Measurements from ENCODE around the gene TRPM1.

The TRPM1 gene

DNA sequence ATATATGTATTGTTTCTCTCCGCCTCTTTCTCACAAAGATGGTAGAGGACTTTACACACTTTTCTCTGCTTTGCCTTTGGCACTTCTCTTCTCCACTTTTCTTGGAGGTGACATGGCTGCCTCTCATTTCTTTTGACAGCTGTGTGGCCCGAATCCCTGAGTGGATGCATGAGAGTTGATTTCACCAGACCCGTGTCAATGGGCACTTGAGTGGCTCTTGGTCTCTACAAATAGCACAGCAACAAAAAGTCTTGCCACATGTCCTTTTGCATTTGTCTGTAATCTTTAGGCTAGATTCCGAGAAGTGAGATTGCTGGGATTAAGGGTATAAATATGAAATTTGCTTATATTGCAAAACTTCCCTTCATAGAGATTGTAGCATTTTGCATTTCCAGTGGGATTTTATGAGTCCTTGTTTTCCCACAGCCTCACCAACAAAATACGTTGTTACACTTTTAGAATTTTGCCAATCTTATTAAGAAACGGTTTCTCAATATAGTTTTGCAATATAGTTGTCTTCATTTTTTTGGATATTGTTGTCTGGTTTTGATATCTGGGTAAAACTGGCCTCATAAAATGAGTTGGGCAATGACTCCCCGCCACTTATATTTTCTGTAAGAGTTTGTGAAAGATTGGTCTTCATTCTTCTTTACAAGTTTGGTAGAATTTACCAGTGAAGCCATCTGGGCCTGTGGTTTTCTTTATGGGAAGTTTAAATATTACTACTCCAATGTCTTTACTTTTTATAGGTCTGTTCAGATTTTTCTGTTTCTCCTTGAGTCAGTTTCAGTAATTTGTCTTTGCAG is 5.2 kb upstream of the TRPM1 start:
- TF ChIP-seq LEF1 (IDR thresholded peaks at IDR 0.05; ENCODE audit: borderline replicate concordance) (no peak), SP1 (IDR thresholded peaks at IDR 0.05) (no peak), CTBP1 (IDR thresholded peaks at IDR 0.05; ENCODE audit: borderline replicate concordance) (no peak), ZNF384 (IDR thresholded peaks at IDR 0.05) (no peak), FOXA1 (IDR thresholded peaks at IDR 0.05) (no peak), HDGF (IDR thresholded peaks at IDR 0.05; ENCODE audit: borderline replicate concordance) (no peak), FOXM1 (IDR thresholded peaks at IDR 0.05; ENCODE audit: borderline replicate concordance) (no peak), BHLHE40 (IDR thresholded peaks at IDR 0.05; ENCODE audit: borderline replicate concordance) (no peak), NFRKB (IDR thresholded peaks at IDR 0.05) (no peak), ARNT (IDR thresholded peaks at IDR 0.05) (no peak), SUZ12 (IDR thresholded peaks at IDR 0.05) (no peak)
- POLR2A ChIA-PET, result no interaction called here
- no peak for DNase-seq (ENCODE audit: extremely low spot score)
- CTCF ChIA-PET, result no interaction called here

DNA sequence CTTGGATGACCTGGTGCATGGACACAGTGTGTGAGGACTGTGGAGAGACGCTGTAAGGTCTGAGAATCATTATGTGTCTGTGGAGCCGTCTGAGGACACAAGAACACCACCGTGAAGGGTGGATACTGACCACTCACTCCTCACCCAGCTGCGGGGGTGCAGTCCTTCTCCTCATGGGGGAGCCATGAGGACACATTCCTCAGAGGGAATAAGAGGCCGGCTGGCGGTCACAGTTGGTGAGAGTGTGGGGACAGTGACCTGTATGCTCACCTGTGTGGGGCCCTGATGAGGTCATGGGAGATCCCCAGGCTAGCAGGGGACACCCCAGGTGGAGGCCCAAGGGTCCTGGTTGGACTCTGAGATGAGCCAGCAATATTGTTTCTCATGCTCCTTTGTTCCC is 2.5 kb upstream of the TRPM1 start:
- CTCF ChIA-PET, result no interaction called here
- POLR2A ChIA-PET, result no interaction called here
- DNase-seq (ENCODE audit: extremely low spot score), result no peak
- TF ChIP-seq LEF1 (IDR thresholded peaks at IDR 0.05; ENCODE audit: borderline replicate concordance) (no peak), ZNF384 (IDR thresholded peaks at IDR 0.05) (no peak), BHLHE40 (IDR thresholded peaks at IDR 0.05; ENCODE audit: borderline replicate concordance) (no peak), ELF4 (IDR thresholded peaks at IDR 0.05) (no peak)

DNA sequence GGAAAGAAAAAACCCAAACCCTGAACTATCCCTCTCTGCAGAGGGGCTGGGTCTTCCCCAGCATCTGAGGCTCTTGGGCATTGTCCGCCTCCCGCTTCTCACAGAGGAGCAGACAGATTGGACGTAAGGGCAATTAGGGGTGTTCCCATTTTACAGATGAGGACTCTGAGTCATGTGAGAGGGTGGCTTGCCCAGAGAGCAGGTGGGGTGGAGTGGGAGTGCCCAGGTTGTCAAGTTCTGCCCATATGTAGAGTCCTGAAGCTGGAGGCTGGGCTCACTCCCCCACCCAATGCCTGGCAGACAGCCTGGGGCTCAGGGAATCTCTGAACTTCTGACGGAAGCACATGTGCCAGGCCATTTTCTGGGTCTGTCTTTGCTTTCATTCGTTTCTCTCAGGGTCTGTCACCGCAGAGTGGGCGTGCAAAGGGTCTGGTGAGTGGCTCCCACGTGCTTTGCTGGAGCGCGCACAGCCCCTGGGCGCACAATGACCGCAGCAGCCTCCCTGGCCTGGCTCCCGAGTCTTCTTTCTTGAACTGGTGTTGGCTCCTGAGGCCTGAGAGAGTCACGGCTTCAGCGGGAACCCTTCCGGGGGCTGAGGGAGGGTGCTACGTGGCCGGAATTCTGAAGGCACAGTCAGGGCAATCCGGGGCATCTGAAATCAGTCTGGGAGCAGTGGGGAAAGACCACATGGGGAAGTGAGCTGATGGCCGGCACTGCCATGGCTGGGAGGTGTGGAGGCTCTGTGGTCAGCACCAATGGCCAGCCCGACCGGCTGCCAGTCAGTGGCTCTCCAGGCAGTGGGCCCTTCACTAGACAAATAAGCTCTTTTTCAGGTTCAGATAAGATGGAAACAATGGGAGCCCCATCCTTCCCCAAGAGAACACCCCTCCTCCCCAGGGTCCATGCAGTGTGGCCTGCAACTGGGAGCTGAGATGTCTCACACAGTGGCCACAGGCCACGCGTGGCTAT is 1.1 kb upstream of the TRPM1 start:
- TF ChIP-seq, protein P1, sequence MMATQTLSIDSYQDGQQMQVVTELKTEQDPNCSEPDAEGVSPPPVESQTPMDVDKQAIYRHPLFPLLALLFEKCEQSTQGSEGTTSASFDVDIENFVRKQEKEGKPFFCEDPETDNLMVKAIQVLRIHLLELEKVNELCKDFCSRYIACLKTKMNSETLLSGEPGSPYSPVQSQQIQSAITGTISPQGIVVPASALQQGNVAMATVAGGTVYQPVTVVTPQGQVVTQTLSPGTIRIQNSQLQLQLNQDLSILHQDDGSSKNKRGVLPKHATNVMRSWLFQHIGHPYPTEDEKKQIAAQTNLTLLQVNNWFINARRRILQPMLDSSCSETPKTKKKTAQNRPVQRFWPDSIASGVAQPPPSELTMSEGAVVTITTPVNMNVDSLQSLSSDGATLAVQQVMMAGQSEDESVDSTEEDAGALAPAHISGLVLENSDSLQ (IDR thresholded peaks at IDR 0.05), result no peak
- no peak for TF ChIP-seq ARNT (IDR thresholded peaks at IDR 0.05)
- no peak for TF ChIP-seq ZNF384 (IDR thresholded peaks at IDR 0.05)
- TF ChIP-seq ELF4 (IDR thresholded peaks at IDR 0.05), result no peak
- no peak for TF ChIP-seq SUZ12 (IDR thresholded peaks at IDR 0.05)
- TF ChIP-seq TARDBP (IDR thresholded peaks at IDR 0.05), result no peak
- no peak for TF ChIP-seq LEF1 (IDR thresholded peaks at IDR 0.05; ENCODE audit: borderline replicate concordance)
- no peak for TF ChIP-seq FOXM1 (IDR thresholded peaks at IDR 0.05; ENCODE audit: borderline replicate concordance)
- no peak for TF ChIP-seq L3MBTL2 (conservative IDR thresholded peaks at IDR 0.05)
- no peak for TF ChIP-seq FOXA1 (IDR thresholded peaks at IDR 0.05)
- TF ChIP-seq FOXK2 (IDR thresholded peaks at IDR 0.05), result no peak
- CTCF ChIA-PET, result interaction anchor here (1.2 kb wide), 1 partner anchor 25 kb away, joined by 3 read pairs; no protein-coding TSS in a partner anchor
- no peak for DNase-seq (ENCODE audit: extremely low spot score)
- POLR2A ChIA-PET, result no interaction called here

DNA sequence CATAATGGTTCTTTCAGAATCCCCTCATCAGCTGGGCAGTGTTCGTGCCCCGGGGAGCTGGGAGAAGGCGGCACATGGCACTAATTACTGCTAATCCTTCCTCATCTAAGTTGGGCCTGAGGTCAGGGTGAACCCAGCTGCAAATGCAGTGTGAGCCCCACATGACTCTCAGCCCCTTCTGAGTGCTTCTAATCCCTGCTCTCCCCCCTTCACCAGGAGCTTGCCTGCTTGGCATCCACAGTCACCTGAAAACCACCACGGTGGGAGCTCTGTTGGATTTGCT is 455 bp upstream of the TRPM1 start:
- ChIA-PET CTCF (interaction anchor here (1.1 kb wide), 1 partner anchor 10 kb away, joined by 3 read pairs; no protein-coding TSS in a partner anchor), POLR2A (no interaction called here)
- no peak for DNase-seq (ENCODE audit: extremely low spot score)
- TF ChIP-seq FOXM1 (IDR thresholded peaks at IDR 0.05; ENCODE audit: borderline replicate concordance) (no peak), BHLHE40 (IDR thresholded peaks at IDR 0.05; ENCODE audit: borderline replicate concordance) (no peak), L3MBTL2 (conservative IDR thresholded peaks at IDR 0.05) (no peak), ZNF384 (IDR thresholded peaks at IDR 0.05) (no peak), NFRKB (IDR thresholded peaks at IDR 0.05) (no peak), ARNT (IDR thresholded peaks at IDR 0.05) (no peak), SUZ12 (IDR thresholded peaks at IDR 0.05) (no peak), ELF4 (IDR thresholded peaks at IDR 0.05) (no peak), TARDBP (IDR thresholded peaks at IDR 0.05) (no peak), FOXK2 (IDR thresholded peaks at IDR 0.05) (no peak), CTBP1 (IDR thresholded peaks at IDR 0.05; ENCODE audit: borderline replicate concordance) (no peak), LEF1 (IDR thresholded peaks at IDR 0.05; ENCODE audit: borderline replicate concordance) (no peak), FOXA1 (IDR thresholded peaks at IDR 0.05) (no peak), SP1 (IDR thresholded peaks at IDR 0.05) (no peak), HDGF (IDR thresholded peaks at IDR 0.05; ENCODE audit: borderline replicate concordance) (no peak)
- TF ChIP-seq, protein P1 (IDR thresholded peaks at IDR 0.05), result no peak

DNA sequence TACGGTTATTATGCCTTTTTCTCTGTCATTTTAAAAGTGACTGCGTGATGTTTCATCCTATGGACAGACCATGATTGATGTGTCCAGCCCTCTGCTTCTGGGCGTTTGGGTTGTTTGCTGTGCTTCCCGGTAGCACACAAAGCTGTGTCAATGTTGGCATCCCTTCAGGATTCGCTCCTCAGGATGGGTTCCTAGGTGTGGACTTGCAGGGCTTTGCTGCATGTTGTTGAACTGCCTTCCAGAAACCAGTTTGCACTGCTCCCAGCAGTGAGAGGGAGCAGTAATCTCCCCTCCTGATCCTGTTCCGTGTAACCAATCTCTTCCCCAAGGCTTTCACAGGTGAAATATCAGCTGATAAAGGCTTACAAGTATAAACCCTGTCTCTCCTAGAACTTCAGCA is 787 bp downstream of the TRPM1 start:
- no peak for TF ChIP-seq ZNF384 (IDR thresholded peaks at IDR 0.05)
- no peak for TF ChIP-seq SUZ12 (IDR thresholded peaks at IDR 0.05)
- no peak for TF ChIP-seq TARDBP (IDR thresholded peaks at IDR 0.05)
- no peak for TF ChIP-seq SP1 (IDR thresholded peaks at IDR 0.05)
- TF ChIP-seq L3MBTL2 (conservative IDR thresholded peaks at IDR 0.05), result no peak
- no peak for TF ChIP-seq FOXK2 (IDR thresholded peaks at IDR 0.05)
- no peak for TF ChIP-seq CTBP1 (IDR thresholded peaks at IDR 0.05; ENCODE audit: borderline replicate concordance)
- ChIA-PET CTCF (interaction anchor here (1.1 kb wide), 1 partner anchor 11 kb away, joined by 3 read pairs; no protein-coding TSS in a partner anchor), POLR2A (no interaction called here)
- no peak for DNase-seq (ENCODE audit: extremely low spot score)

DNA sequence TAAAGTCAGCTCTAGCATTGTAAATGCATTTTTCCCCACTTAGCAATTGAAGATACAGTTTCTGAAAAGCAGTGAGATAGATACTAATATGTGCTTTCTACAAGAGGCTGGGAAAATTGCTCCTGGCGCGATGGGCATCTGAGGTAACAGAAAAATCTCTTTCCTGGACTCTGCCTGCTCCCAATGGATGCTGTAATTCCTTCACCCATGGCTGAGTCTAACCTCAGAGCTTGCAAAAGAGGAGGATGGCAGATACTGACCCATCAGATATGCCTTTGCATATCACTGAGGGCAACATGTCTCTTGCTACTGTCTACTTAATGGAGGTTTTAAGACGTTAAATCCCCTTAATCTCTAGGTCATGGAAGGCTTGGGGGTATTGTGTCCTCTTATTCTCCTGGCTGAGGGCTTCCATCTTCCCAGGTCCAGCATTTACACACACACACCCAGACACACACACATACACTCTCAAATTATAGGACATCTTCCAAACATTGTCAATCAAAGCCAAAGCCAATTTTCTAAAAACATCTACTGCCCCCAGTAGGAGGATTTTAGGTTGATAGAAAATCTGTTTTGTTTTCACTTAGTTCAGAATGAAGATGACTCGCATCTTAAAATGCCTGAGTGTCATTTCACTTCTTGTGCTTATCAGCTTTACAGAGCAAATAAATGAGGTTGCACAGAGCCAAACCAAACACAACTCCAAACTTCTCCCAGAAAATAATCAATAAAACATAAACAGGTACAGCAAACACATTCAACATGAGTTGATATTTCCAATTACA is 2.4 kb downstream of the TRPM1 start:
- DNase-seq (ENCODE audit: extremely low spot score), result no peak
- CTCF ChIA-PET, result no interaction called here
- POLR2A ChIA-PET, result no interaction called here
- TF ChIP-seq ZNF384 (IDR thresholded peaks at IDR 0.05) (no peak), SUZ12 (IDR thresholded peaks at IDR 0.05) (no peak), NFRKB (IDR thresholded peaks at IDR 0.05) (no peak), TARDBP (IDR thresholded peaks at IDR 0.05) (no peak), BHLHE40 (IDR thresholded peaks at IDR 0.05; ENCODE audit: borderline replicate concordance) (no peak), ELF4 (IDR thresholded peaks at IDR 0.05) (no peak), ARNT (IDR thresholded peaks at IDR 0.05) (no peak), HDGF (IDR thresholded peaks at IDR 0.05; ENCODE audit: borderline replicate concordance) (no peak), CTBP1 (IDR thresholded peaks at IDR 0.05; ENCODE audit: borderline replicate concordance) (no peak), LEF1 (IDR thresholded peaks at IDR 0.05; ENCODE audit: borderline replicate concordance) (no peak)
- TF ChIP-seq, protein P1 (IDR thresholded peaks at IDR 0.05), result no peak

All from HEK293T (cell line).